Vagina (tissue), 2 donors: Measurements from ENCODE around the gene FAM120B.

Experiments
- POLR2A ChIP-seq, 2 donors: fragments of 450-650 bp; IDR thresholded peaks; one replicate each; pipeline ENCODE4 v1.6.1; 2017; ENCODE audit warnings: antibody characterized with exemption in 2 of 2, mild to moderate bottlenecking in 2 of 2, moderate library complexity in 2 of 2
- TF ChIP-seq, protein P1 (sequence below), 3 experiments: fragments of 450-650 bp in 2 of 3; fragments of 200-600 bp in 1 of 3; sonication (generic) in 1 of 3; IDR thresholded peaks; one replicate each; pipeline ENCODE4 v1.5.1; 2017 to 2019; ENCODE audit warnings: antibody characterized with exemption in 3 of 3, mild to moderate bottlenecking in 2 of 3, moderate library complexity in 2 of 3

DNA sequence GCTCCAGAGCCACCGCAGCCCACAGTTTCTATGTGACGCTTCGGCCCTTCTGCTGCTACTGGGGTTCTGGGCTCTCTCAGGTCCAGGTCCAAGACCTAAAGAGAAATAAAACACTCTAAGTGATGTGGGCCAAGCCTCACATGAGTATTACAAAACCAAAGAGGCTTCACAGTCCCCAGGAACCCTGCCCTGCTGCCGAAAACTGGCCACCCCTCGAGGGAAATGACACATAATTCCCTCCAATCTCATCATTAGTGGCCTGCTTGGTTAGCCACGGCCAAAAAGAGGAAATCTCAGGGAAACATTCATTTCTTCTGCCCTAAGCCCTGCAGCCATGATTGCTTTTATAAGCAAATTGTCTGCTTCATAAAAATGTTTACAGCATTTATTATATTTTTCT lies 48.2 kb upstream of the FAM120B start:
- TF ChIP-seq, protein P1, sequence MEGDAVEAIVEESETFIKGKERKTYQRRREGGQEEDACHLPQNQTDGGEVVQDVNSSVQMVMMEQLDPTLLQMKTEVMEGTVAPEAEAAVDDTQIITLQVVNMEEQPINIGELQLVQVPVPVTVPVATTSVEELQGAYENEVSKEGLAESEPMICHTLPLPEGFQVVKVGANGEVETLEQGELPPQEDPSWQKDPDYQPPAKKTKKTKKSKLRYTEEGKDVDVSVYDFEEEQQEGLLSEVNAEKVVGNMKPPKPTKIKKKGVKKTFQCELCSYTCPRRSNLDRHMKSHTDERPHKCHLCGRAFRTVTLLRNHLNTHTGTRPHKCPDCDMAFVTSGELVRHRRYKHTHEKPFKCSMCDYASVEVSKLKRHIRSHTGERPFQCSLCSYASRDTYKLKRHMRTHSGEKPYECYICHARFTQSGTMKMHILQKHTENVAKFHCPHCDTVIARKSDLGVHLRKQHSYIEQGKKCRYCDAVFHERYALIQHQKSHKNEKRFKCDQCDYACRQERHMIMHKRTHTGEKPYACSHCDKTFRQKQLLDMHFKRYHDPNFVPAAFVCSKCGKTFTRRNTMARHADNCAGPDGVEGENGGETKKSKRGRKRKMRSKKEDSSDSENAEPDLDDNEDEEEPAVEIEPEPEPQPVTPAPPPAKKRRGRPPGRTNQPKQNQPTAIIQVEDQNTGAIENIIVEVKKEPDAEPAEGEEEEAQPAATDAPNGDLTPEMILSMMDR (IDR thresholded peaks at IDR 0.05): no peak
- no peak for TF ChIP-seq POLR2A (IDR thresholded peaks at IDR 0.05)
